WI38 (cell line): Measurements from ENCODE around the gene THSD7B.

Experiments used
- H3K4me3 ChIP-seq: 2 replicates; pipeline ENCODE4 v1.5.1; 2011; ENCODE audit warnings: low read depth, mild to moderate bottlenecking, control low read depth, low read length
- TF ChIP-seq, protein P1 (sequence below): IDR thresholded peaks from 2 replicates; pipeline ENCODE4 v1.5.1; 2012; ENCODE audit warnings: low read depth, mild to moderate bottlenecking, control low read depth, low read length

THSD7B gene

DNA sequence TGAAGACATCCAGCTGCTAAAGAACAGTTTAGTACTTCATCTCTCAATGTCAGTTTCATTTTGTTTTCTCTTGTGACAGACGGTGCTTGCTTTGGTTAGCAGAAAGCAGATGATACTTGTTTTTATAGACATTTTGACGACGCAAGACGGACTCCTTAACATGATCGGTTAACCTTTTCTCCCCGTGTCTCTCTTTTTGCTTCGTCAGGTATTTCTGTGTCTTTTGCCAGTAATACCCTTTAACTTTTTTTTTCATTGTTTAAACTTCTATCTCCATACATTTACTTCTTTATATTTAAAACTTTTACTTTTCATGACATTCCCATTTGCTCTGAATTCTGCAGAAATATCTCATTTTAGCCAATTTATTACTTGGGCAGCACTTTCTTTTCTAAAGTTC, 57.9 kb downstream of the THSD7B start:
- H3K4me3 ChIP-seq = no peak overlapping the region
- TF ChIP-seq, protein P1, sequence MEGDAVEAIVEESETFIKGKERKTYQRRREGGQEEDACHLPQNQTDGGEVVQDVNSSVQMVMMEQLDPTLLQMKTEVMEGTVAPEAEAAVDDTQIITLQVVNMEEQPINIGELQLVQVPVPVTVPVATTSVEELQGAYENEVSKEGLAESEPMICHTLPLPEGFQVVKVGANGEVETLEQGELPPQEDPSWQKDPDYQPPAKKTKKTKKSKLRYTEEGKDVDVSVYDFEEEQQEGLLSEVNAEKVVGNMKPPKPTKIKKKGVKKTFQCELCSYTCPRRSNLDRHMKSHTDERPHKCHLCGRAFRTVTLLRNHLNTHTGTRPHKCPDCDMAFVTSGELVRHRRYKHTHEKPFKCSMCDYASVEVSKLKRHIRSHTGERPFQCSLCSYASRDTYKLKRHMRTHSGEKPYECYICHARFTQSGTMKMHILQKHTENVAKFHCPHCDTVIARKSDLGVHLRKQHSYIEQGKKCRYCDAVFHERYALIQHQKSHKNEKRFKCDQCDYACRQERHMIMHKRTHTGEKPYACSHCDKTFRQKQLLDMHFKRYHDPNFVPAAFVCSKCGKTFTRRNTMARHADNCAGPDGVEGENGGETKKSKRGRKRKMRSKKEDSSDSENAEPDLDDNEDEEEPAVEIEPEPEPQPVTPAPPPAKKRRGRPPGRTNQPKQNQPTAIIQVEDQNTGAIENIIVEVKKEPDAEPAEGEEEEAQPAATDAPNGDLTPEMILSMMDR = no peak

DNA sequence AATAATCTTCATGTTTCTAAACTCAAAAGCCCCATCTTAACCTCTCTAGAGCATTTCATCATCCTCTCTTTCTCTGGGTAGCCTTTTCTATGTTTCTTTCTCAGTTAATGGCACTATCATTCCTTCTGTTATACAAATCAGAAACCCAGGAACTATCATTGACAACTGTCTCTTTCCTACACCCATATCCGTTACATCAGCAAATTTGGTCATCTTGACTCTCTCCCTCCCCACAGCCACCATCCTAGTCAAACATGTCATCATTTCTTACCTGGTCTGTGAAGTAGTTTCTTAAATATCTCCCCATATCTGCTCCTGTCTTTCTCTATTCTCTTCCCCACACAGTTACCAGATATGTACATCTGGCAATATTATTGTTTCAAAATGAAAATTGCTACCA, 62.8 kb downstream of the THSD7B start:
- no peak overlapping the region for H3K4me3 ChIP-seq
- TF ChIP-seq, protein P1 = no peak

DNA sequence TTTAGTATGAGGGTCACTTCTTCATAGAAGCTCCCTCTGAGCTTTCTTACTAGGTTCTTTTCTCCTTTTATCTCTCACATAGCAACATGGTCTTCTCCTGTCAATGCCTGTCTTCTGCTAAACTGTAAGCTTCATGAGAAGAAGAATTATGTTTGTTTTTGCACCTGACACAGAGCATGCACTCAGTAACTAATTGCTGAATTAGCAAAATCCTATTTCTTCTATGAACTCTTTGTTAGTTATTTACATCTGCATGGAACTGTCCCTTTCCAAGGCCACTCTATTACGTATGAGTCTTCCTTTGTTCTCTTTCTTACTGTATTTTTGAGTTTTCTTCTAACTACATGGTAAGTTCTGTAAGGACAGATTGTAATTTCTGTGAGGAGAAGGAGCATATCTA, 63.4 kb downstream of the THSD7B start:
- no peak overlapping the region for H3K4me3 ChIP-seq
- TF ChIP-seq, protein P1 = no peak

DNA sequence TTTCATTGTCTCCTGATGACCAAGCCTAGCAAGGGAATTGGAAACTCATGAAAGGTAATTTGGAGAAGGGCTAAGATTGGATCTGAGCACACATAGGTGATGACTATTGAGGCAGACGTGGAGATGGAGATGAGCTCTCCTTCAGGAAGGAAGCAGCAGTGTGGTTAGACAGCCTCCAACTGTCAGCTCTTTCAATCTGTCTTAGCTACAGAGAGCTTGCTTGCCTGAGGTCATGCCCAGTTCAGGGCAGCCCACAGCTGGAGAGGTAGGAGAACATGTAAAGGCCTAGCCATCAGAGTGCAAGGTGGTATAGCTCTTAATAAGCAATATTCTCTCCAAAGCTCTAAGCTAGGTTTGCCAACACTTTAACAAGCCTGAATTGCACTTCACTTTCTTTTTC, 79.2 kb downstream of the THSD7B start:
- TF ChIP-seq, protein P1 = no peak

DNA sequence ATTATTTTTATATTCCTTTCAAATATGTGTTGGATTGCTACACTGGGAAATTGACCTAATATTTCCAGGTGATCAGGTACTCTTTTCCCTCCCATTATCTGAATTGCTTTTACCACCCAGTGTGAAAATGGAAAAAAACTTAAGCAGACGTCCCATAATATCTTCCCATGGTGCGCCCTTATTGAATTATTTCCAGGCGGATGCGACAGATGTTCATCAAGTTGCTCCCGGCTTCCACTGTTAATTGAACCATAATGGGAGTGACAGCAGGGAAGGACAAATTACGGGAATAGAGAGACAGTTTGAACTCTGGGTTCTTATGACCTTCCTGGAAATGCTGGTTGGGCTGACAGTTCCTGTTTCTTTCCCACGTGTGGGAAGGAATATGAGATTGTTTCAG, 93.3 kb downstream of the THSD7B start:
- no peak overlapping the region for H3K4me3 ChIP-seq
- TF ChIP-seq, protein P1 = no peak

More for the DNA sequence above, 79.2 kb downstream of the THSD7B start:
- no peak overlapping the region for H3K4me3 ChIP-seq

DNA sequence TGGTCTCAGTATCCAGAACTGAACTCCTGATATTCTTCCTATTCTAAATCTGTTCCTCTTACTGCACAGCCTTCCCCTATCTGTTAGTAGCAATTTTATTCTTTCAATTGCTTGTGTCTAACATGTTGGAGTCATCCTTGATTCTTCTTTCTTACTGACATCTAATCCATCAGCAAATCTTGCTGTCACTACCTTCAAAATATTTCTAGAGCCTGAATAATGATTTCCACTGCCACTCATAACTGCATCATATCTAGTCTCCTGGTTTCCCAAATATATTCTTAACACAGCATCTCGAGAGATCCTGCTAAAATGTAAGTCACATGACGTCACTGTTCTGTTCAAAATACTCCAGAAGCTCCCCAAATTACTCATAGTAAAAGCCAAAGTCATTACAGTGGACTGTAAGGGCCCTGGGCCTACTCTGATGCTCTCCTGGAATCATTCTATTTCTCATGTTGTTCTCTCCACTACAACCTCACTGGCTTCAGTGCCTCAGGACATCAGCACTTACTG, 95.2 kb downstream of the THSD7B start:
- TF ChIP-seq, protein P1 = no peak
- no peak overlapping the region for H3K4me3 ChIP-seq

DNA sequence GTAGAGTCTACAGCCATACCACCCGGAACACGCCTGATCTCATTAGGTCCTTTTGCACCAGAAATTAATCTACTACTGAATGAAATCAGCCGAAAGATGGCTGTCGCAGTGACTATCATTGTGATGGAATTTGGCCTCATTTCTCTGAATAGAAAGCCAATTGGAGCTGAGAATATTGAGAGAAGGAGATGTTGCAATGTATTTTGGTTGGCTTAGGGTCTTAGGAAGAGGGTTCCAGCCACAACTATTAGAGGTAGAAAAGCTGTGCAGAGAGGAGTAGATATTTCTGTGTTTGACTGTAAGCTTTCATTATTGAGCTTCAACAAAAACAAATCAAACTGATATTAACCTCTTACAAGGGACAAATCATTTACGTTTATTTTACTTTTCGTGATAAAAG, 98.1 kb downstream of the THSD7B start:
- no peak overlapping the region for H3K4me3 ChIP-seq
- TF ChIP-seq, protein P1 = no peak
